Stimulated activated CD8-positive, alpha-beta memory T cell treated with anti-CD3 and anti-CD28 coated beads, Interleukin-15, amount 100 ng/mL, for 48 hours (primary cell): Measurements from ENCODE around the gene ZNF791.
A peak's percentile ranks its signal among the peaks of the same experiment; 100 is the strongest.
"Not testable (repeated sequence)": the region's sequence is repeated elsewhere in the genome, so short reads cannot be mapped to it uniquely, and the experiment has no call there.

ENCODE experiments used
- DNase-seq, 2 donors: peaks; one replicate each; pipeline ENCODE4 v3.0.0-alpha.2; 2020; ENCODE audit warnings: low read depth in 2 of 2

Gene ZNF791

DNA sequence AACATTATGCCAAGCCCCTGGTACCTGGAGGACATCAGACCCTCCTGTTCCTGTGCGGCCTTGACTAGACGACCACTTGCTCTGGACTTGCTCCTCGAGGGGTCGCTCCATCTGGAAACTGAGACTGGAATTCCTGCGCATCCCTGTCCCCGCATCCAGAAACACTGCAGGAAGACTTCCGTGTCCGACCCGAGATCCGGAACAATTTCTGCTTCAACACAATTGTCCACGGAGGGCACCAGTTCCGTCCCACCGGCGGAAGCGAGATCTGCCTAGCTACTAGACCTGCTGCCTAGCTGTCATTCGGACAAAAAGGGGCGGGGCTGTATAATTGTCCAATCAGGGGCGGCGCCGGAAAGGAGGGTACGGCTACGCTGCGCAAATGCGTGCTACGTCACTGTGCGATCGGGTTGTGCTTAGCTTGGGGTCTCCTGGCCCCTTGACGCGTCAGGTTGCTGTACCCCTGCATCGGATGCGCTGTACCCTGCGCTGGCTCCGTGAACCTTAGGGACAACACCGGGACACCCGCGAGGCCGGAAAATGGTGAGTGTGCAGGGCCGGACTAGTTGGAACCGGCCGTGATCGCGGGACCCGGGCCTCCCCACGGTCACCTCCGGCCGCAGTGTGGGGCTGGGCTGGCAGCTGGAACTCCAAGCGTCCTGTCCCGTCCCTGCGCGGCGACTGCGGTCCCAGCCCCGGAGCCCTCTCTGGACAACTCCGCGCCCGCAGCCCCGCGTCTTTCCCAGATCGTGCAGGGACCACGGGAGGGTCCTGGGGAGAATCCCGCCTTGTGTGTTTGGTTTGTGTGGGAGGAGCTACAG lies at the start of gene ZNF791, which contains the start of gene ZNF490:
ZNF791 (plus strand) TSS at position 381 of the 821 bp plus-strand sequence; CDS start at position 541, 160 bp downstream.
ZNF490 (minus strand) TSS at position 274 of the 821 bp plus-strand sequence; CDS start at position 141, 133 bp downstream.
- peak; percentile 95 to 97 for DNase-seq

DNA sequence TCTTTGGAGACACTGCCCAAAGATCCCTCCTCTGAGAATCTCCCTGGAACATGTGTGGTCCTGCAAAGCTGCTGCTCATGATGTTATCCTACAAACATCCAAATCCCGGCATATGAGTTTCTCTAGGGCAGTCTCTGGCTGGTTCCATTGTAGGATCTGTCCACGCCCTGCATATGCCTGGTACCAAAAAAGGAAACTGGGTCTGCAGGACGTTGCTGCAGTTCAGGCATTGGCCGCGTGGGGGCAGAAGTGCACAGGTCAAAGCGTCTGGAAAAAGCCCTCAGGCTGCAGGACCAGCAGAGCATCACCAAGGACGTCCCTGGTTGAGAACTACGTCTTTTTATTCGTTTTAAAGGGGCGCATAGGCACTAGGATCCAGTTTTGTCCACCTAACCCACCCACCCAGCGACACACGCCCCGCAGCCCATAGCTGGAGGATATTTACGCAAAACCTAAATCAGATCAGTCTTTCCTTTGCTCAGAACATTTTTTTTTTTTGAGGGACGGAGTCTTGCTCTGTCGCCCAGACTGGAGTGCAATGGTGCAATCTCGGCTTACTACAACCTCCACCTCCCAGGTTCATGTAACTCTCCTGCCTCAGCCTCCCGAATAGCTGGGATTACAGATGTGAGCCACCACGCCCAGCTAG lies 46.6 kb upstream of the ZNF791 start:
- peak; percentile 78 to 79 for DNase-seq

DNA sequence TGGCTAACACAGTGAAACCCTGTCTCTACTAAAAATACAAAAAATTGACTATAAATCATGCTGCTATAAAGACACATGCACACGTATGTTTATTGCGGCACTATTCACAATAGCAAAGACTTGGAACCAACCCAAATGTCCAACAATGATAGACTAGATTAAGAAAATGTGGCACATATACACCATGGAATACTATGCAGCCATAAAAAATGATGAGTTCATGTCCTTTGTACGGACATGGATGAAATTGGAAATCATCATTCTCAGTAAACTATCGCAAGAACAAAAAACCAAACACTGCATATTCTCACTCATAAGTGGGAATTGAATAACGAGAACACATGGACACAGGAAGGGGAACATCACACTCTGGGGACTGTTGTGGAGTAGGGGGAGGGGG lies 44.3 kb upstream of the ZNF791 start:
- not testable (repeated sequence) for DNase-seq

DNA sequence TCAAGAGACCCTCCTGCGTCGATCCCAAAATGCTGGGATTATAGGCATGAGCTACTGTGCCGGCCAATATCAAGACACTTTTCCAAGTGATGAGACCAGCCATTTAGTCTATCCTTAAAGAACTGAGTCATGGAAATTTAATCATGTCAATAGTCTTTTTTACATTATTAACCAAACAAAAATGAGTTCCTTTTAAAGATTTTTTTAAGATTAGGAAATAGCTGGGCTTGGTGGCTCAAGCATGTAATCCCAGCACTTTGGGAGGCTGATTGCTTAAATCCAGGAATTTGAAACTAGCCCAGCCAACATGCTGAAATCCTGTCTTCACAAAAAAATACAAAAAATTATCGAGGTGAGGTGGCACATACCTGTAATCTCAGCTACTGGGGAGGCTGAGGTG lies 42.8 kb upstream of the ZNF791 start:
- no peak for DNase-seq

DNA sequence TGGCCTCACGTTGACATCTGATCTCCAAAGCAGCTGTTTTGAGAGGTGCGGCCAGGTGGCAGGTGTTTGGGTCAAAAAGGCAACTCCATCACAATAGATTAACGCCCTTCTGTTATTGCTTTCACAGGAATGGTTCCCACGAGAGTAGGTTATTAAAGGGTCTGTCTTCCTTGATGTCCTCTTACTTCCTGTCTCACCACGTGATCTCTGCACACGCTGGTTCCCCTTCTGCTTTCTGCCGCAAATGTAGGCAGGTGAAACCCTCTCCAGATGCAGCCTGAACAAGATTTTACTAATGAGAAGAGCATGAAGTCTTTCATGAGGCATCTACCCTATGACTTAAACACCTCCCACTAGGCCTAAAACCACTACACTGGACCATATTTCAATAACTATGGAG lies 36.7 kb upstream of the ZNF791 start:
- no peak for DNase-seq

DNA sequence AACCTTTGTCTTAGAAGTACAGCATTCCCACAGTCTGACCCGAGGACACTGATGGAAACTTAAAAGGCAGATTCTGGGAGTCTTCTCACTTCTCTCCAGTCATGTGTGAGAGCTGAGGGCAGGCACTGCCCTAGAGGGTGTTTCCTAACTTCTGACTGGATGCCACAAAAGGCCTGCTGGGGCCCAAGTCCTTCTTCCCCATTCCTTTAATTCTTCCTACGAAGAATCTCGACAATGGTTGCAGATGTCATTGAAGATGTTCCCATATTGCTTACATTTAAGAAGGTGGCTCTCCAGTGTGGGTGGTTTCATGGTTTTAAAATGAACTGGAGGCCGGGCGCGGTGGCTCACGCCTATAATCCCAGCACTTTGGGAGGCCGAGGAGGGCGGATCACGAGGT lies 32.1 kb upstream of the ZNF791 start:
- DNase-seq: no peak

DNA sequence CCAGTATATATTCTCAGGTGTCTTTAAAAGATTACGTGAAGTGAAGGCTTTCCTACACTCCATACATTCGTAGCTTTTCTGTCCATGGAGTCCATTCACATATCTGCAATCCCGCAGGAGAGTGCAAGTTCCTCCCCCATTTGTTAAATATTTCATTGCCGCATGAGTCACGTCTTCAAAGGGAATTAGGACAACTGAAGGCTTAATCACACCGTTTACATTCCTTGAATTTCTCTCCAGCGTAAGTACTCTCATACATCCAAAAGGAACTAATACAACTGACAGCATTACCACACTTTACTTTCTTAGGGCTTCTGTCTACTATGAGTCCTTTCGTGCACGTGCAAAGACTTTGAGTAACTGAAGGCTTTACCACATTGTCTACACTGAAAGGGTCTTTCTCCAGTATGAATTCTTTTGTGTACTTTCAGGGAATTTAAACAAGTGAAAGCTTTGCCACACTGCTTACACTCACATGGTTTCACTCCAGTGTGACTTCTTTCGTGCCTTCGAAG lies 30.5 kb upstream of the ZNF791 start:
- no peak for DNase-seq

DNA sequence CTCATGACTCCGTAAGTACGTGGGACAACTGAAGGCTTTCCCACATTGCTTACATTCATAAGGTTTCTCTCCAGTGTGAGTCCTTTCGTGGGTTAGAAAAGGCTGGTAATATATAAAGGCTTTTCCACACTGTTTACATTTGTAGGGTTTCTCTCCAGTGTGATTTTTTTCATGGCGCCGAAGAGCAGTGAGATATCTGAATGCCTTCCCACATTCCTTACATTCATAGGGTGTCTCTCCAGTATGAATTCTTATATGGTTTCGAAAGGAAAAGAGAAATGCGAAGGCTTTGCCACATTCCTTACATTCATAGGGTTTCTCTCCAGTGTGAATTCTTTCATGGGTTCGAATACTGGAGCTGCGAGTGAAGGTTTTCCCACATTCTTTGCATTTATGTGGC lies 29.6 kb upstream of the ZNF791 start:
- DNase-seq: no peak

DNA sequence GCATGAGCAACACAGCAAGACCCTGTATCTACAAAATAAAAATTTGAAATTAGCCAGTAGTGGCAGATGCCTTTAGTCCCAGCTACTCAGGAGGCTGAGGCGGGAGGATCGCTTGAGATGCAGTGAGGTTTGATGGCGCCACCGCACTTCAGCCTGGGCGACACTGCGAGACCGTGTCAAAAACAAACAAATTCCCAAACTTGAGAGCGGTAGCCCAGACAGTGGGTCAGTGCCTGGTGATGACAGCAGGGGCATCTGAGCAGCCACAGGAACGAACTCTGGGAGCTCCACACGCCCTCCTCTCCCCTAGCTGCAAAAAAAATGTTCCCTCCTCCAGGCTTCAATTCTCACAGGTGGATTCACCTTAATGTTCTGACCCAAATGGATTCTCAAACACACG lies 14.2 kb upstream of the ZNF791 start:
- DNase-seq: no peak

DNA sequence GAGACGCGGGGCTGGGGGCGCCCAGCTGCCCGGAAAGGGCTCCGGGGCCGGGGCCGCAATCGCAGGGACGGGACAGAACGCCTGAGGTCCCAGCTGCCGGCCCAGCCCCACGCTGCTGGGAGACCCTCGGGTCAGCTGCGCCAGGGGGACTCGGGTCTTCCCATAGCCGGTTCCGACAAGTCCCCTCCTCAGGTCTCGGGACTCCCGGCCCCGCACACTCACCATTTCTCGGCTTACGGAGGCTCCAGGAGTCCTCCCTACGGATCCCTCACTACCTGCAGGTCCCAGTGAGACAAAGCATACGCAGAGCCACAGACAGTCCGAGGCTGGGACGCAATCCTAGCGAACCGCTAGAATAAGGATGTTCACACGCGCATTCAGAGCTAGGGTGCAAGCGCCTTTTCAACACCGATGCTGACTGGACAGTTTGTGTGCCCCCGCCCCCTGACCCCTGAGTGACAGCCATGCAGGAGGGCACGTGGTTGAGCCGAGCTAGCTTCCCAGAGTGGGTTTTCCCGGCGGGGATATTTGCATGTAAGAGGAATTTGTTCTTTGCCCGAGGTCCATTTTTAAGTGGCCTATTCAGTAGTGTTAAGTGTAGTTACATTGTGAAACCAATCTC lies 13.7 kb upstream of the ZNF791 start:
- DNase-seq: no peak

DNA sequence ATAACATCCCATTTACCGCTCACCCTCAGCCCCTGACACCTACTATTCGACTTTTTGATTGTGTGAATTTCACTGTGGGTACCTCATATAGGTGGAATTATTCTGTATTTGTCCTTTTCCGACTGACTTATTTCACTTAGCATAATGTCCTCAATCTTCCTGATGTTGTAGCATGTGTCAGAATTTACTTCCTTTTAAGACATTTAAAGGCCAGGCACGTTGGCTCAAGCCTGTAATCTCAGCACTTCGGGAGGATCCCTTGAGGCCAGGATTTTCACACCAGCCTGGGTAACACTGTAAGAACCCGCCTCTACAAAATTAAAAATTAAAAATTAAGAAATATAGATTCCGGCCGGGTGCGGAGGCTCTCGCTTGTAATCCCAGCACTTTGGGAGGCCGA lies 13.1 kb upstream of the ZNF791 start:
- no peak for DNase-seq

DNA sequence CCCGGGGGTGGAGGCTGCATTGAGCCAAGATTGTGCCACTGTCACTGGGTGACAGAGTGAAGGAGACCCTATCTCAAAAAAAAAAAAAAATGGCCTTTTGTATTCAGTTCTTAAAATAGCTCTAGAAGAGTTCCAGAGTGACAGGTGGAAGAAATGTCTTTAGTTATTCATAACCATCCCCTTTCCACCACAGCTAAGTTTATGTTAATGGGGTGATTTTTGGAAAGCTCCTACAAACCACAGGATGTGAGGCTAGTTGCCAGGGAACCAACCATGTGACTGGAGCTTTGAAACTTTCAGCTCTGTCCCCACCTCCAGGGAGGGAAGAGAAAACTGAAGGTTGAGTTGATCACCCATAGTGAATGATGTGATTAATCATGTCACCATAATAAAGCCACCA lies 7.0 kb upstream of the ZNF791 start:
- DNase-seq: peak in 1 of 2 donors; percentile 22

DNA sequence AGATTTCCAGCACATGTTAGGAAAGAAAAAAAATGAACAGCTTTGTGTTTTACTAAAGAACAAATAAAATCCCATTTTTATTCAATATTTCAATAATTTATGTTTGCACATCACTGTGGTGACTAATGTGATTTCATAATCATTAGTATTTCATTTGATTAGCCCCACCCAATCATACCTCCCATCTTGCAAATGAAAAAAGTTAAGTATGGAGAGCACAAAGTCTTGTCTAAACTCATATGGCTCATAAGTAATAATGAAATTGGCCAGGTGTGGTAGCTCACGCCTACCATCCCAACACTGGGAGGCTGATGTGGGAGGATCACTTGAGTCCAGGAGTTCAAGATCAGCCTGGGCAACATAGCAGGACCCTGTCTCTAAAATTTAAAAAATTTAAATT lies 3.9 kb upstream of the ZNF791 start:
- no peak for DNase-seq

DNA sequence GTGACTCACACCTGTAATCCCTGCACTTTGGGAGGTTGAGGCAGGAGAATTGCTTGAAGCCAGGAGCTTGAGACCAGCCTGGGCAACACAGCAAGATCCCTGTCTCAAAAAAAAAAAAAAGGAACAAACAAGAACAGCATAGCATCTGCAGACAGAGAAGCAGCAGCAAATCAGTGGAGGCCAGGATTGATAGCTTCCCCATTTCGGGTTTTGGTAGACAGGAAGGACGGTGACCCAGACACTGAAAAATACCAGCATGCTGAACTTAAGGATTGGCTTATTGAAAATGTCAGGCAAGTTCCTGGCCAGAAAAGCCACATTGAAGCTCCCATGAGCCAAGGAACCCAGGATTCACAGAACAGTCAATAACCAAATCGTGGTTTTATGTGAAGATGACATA lies 3.1 kb upstream of the ZNF791 start:
- no peak for DNase-seq

DNA sequence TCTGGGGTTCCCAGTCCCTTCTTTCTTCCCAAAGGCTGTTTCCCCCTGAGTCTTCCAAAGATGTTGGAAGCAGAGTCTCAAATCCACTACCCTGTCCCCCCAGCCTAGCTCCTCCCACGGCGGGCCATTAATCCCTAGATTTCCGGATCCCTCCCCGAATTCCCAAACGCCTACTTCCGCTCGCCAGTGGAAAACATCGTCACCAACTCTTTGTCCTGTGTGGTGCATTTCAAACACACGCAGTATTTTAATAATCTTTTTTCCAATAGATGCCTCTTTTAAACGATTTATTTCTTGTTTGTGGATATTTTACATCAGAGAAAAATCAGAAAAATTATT lies 610 bp downstream of the ZNF791 start:
- no peak for DNase-seq

DNA sequence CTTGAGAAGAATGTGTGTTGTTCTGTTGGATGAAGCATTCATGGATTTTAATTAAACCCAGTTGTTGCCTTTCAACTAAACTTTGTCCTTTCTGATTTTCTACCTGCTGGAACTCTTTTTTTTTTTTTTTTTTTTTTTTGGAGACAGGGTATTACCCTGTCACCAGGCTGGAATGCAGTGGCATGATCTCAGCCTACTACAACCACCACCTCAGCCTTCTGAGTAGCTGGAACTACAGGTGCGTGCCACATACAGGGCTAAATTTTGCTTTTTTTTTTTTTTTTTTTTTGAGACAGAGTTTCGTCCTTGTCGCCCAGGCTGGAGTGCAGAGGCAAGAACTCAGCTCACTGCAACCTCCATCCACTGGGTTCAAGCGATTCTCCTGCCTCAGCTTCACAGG lies 6.9 kb downstream of the ZNF791 start:
- no peak for DNase-seq

DNA sequence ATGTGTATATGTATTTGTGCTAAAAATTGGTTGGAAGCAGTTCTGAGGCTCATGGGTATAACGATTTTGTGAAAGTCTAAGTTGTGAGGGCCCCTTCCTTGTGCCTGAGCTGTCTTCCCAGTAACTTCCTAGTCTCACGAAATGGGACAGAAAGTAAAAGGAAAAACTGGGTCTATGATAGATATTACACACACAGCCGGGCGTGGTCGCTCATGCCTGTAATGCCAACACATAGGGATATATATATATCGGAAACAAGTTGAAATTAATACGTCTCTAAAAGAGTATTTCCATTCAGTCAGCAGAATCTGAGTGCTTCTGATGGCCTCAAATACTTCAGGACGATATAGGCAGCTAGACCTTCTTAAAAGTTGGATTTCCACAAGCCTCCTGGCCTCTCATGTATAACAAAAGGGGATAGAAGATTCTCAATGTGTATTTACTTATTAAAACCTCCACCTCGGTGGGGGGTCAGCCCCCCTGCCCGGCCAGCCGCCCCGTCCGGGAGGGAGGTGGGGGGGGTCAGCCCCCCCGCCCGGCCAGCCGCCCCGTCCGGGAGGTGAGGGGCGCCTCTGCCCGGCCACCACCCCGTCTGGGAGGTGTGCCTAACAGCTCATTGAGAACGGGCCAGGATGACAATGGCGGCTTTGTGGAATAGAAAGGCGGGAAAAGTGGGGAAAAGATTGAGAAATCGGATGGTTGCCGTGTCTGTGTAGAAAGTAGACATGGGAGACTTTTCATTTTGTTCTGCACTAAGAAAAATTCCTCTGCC lies 10.7 kb downstream of the ZNF791 start:
- DNase-seq: not testable (repeated sequence)

DNA sequence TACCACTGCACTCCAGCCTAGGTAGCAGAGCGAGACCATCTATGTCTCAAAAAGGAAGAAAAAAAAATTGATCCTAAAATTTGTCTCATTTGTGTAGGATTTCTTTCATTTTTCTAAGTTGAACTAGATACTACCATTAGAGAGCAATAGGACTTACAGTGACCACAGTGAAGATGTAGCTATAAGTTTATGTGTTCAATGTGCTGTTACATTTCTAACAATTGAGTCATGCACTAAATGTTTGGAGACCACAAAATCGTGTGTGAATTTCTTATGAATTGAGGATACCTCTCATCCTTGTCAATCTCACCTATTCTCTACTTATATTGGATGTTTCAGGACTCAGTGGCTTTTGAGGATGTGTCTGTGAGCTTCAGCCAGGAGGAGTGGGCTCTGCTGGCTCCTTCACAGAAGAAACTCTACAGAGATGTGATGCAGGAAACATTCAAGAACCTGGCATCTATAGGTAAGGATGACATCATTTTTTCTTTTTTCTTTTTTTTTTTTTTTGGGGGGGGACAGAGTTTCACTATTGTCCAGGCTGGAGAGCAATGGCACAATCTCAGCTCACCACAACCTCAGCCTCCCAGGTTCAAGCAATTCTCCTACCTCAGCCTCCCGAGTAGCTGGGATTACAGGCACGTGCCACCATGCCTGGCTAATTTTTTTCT lies 12.8 kb downstream of the ZNF791 start:
- no peak for DNase-seq

DNA sequence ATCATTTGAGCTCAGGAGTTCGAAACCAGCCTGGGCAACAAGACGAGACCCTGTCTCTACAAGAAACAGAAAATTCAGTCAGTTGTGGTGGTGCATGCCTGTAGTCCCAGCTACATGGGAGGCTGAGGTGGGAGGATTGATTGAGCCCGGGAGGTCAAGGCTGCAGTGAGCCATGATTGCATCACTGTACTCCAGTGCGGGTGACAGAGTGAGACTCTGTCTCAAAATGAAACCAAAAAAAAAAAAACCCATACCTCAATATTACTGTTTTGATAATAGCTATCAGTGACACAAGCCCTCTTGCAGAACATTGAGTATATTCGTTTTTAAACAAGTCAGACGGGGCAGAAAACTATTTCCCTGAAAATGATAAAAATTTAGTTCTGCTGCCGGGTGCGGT lies 16.2 kb downstream of the ZNF791 start:
- DNase-seq: no peak

DNA sequence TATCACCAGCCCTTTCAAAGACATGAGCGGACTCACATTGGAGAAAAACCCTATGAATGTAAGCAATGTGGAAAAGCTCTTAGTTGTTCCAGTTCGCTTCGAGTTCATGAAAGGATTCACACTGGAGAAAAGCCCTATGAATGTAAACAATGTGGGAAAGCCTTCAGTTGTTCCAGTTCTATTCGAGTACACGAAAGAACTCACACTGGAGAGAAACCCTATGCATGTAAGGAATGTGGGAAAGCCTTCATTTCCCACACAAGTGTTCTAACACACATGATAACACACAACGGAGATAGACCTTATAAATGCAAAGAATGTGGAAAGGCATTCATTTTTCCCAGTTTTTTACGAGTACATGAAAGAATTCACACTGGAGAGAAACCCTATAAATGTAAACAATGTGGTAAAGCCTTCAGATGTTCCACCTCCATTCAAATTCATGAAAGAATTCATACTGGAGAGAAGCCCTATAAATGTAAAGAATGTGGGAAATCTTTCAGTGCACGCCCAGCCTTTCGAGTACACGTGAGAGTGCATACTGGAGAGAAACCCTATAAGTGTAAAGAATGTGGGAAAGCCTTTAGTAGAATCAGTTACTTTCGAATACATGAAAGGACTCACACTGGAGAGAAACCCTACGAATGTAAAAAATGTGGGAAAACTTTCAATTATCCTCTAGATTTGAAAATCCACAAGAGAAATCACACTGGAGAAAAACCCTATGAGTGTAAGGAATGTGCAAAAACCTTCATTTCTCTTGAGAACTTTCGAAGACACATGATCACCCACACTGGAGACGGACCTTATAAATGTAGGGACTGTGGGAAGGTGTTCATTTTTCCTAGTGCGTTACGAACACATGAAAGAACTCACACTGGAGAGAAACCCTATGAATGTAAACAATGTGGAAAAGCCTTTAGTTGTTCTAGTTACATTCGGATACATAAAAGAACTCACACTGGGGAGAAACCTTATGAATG lies 17.6 kb downstream of the ZNF791 start:
- no peak for DNase-seq
